ENCODE results near the gene SAP30BP. TPM values are rescaled to one million over a fixed set of nuclear protein-coding genes. Genes with fewer than 3 reads are reported as not detected.
"Not testable (repeated sequence)": the region's sequence is repeated elsewhere in the genome, so short reads cannot be mapped to it uniquely, and the experiment has no call there.

The SAP30BP gene
- total and polyA plus RNA-seq, 2 donors: 72.4 to 85.4 TPM

- DNase-seq (ENCODE audit: low read depth in 6 of 9, low spot score in 9 of 9): no peak
These were observed 30.0 kb upstream of the SAP30BP start for GRCh38 chr17:75637143-75637538.

GRCh38 chr17:75637551-75637950 is 29.6 kb upstream of the SAP30BP start:
- no peak for DNase-seq (ENCODE audit: low read depth in 6 of 9, low spot score in 9 of 9)
- Histone ChIP-seq H3K36me3 (ENCODE audit: control insufficient read depth in 2 of 2, insufficient read depth in 2 of 2, low read length in 1 of 2) (peaks cover 0 to 22% of the 10 kb centered on the region in 2 donors), H3K4me1 (ENCODE audit: control insufficient read depth in 2 of 2, insufficient read depth in 2 of 2, low read length in 2 of 2) (peaks cover 8 to 24% of the 10 kb centered on the region in 2 donors), H3K27ac (ENCODE audit: low read depth in 1 of 2, low read length in 1 of 2) (no peak overlapping the region), H3K9me3 (ENCODE audit: control insufficient read depth in 2 of 2, insufficient read depth in 1 of 2, low read length in 1 of 2) (peaks cover 0 to 6% of the 10 kb centered on the region in 2 donors), H3K27me3 (ENCODE audit: control insufficient read depth in 2 of 2, insufficient read depth in 1 of 2, low read length in 1 of 2) (no peaks in the 10 kb centered on the region), H3K4me3 (ENCODE audit: low read length in 2 of 2) (no peak overlapping the region)
- 98% methylated on average over 7 of the region's 7 CpGs for WGBS

More at GRCh38 chr17:75637143-75637538, 30.0 kb upstream of the SAP30BP start:
- 96% methylated on average over 13 of the region's 13 CpGs for WGBS
- Histone ChIP-seq H3K27me3 (ENCODE audit: control insufficient read depth in 2 of 2, insufficient read depth in 1 of 2, low read length in 1 of 2) (no peaks in the 10 kb centered on the region), H3K36me3 (ENCODE audit: control insufficient read depth in 2 of 2, insufficient read depth in 2 of 2, low read length in 1 of 2) (peaks cover 0 to 22% of the 10 kb centered on the region in 2 donors), H3K4me1 (ENCODE audit: control insufficient read depth in 2 of 2, insufficient read depth in 2 of 2, low read length in 2 of 2) (peaks cover 8 to 24% of the 10 kb centered on the region in 2 donors), H3K27ac (ENCODE audit: low read depth in 1 of 2, low read length in 1 of 2) (no peak overlapping the region), H3K9me3 (ENCODE audit: control insufficient read depth in 2 of 2, insufficient read depth in 1 of 2, low read length in 1 of 2) (peaks cover 0 to 6% of the 10 kb centered on the region in 2 donors), H3K4me3 (ENCODE audit: low read length in 2 of 2) (no peak overlapping the region)

DNA sequence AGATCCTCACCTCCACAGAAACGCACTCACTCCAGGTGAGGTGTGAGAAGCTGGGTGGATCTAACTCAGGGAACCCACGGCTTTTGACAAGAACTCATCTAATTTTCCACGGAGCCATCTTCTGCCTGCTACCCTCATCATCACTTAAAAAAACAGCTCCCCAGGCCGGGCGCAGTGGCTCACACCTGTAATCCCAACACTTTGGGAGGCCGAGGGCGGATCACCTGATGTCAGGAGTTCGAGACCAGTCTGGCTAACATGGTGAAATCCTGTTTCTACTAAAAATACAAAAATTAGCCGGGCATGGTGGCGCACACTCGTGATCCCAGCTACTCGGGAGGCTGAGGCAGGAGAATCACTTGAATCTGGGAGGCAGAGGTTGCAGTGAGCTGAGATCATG is 29.1 kb upstream of the SAP30BP start:
- H3K9me3 ChIP-seq (ENCODE audit: control insufficient read depth in 2 of 2, insufficient read depth in 1 of 2, low read length in 1 of 2); H3K27ac ChIP-seq (ENCODE audit: low read depth in 1 of 2, low read length in 1 of 2); H3K27me3 ChIP-seq (ENCODE audit: control insufficient read depth in 2 of 2, insufficient read depth in 1 of 2, low read length in 1 of 2); H3K4me3 ChIP-seq (ENCODE audit: low read length in 2 of 2); DNase-seq (ENCODE audit: low read depth in 6 of 9, low spot score in 9 of 9): not testable (repeated sequence)
- peaks cover 8 to 19% of the 10 kb centered on the region in 2 donors for H3K4me1 ChIP-seq (ENCODE audit: control insufficient read depth in 2 of 2, insufficient read depth in 2 of 2, low read length in 2 of 2)
- 96% methylated on average over 12 of the region's 12 CpGs for WGBS
- peaks cover 0 to 22% of the 10 kb centered on the region in 2 donors for H3K36me3 ChIP-seq (ENCODE audit: control insufficient read depth in 2 of 2, insufficient read depth in 2 of 2, low read length in 1 of 2)

GRCh38 chr17:75638893-75639292 is 28.2 kb upstream of the SAP30BP start:
- Histone ChIP-seq H3K27me3 (ENCODE audit: control insufficient read depth in 2 of 2, insufficient read depth in 1 of 2, low read length in 1 of 2) (no peaks in the 10 kb centered on the region), H3K4me1 (ENCODE audit: control insufficient read depth in 2 of 2, insufficient read depth in 2 of 2, low read length in 2 of 2) (peaks cover 5 to 11% of the 10 kb centered on the region in 2 donors), H3K27ac (ENCODE audit: low read depth in 1 of 2, low read length in 1 of 2) (no peak overlapping the region), H3K4me3 (ENCODE audit: low read length in 2 of 2) (no peak overlapping the region), H3K36me3 (ENCODE audit: control insufficient read depth in 2 of 2, insufficient read depth in 2 of 2, low read length in 1 of 2) (peaks cover 8 to 28% of the 10 kb centered on the region in 2 donors), H3K9me3 (ENCODE audit: control insufficient read depth in 2 of 2, insufficient read depth in 1 of 2, low read length in 1 of 2) (peaks cover 0 to 6% of the 10 kb centered on the region in 2 donors)
- 98% methylated on average over 13 of the region's 13 CpGs for WGBS
- DNase-seq (ENCODE audit: low read depth in 6 of 9, low spot score in 9 of 9): no peak

DNA sequence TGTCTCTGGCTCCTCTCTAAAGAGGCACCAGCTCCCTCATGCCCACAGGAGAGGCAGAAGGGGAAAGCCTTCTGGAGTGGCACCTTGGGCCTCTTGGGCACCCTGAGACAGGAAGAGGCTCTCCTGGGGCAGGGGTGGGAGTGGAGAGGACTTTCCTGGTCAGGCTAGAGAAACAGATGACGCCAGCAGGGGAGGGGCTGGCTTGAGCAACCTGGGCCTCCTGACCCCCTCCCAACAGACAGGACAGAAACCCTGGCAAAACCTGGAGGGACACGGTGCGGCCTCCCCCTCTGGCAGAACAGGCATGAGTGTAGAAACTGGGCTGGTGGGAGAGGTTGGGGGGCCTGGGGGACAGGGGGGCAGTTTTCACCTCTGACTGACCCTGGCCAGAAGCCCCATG is 27.8 kb upstream of the SAP30BP start:
- Histone ChIP-seq H3K4me1 (ENCODE audit: control insufficient read depth in 2 of 2, insufficient read depth in 2 of 2, low read length in 2 of 2) (peaks cover 1 to 6% of the 10 kb centered on the region in 2 donors), H3K4me3 (ENCODE audit: low read length in 2 of 2) (no peak overlapping the region), H3K27ac (ENCODE audit: low read depth in 1 of 2, low read length in 1 of 2) (no peak overlapping the region), H3K36me3 (ENCODE audit: control insufficient read depth in 2 of 2, insufficient read depth in 2 of 2, low read length in 1 of 2) (peaks cover 8 to 28% of the 10 kb centered on the region in 2 donors), H3K9me3 (ENCODE audit: control insufficient read depth in 2 of 2, insufficient read depth in 1 of 2, low read length in 1 of 2) (peaks cover 0 to 2% of the 10 kb centered on the region in 2 donors), H3K27me3 (ENCODE audit: control insufficient read depth in 2 of 2, insufficient read depth in 1 of 2, low read length in 1 of 2) (no peaks in the 10 kb centered on the region)
- WGBS: 91% methylated on average over 3 of the region's 3 CpGs
- DNase-seq (ENCODE audit: low read depth in 6 of 9, low spot score in 9 of 9): no peak

DNA sequence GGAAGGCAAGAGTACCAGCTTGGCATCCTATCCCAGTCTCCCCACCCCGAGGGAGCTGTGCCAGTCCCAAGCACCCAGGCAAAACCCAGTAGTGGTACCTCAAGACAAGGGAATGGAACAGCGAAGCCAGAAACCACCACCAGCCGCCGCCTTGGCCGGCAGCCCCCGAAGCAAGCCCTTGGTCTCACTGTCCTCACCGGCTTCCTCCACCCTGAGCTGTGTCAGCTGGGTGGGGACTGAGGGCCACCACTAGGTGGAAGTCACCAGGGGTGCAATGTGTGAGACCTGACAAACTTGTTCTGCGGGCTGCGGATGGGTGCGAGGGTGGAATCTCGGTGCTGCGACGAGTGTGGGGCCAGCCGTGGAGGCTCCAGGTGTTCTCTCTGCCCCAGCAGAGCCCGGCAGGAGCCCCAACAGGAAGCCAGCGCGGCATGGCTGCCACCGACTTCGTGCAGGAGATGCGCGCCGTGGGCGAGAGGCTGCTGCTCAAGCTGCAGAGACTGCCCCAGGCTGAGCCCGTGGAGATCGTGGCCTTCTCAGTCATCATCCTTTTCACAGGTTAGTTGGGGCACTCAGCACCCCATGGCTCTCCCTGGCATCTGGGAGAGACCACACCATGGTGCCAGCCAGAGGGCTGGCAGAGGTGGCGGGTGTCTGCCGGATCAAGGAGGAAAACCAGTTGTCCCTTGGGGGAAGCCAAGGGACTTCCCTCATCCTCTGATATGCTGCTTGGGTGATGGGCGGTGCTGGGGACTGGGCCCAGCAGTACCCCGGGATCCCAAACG is 27.2 kb upstream of the SAP30BP start:
- WGBS: 93% methylated on average over 30 of the region's 30 CpGs
- no peak for DNase-seq (ENCODE audit: low read depth in 6 of 9, low spot score in 9 of 9)
- H3K27ac ChIP-seq (ENCODE audit: low read depth in 1 of 2, low read length in 1 of 2): peak overlapping the region in 1 of 2 donors; percentile 18

GRCh38 chr17:75640556-75641119 is 26.5 kb upstream of the SAP30BP start:
- H3K4me1 ChIP-seq (ENCODE audit: control insufficient read depth in 2 of 2, insufficient read depth in 2 of 2, low read length in 2 of 2): peaks cover 0 to 3% of the 10 kb centered on the region in 2 donors
- no peak for DNase-seq (ENCODE audit: low read depth in 6 of 9, low spot score in 9 of 9)
- WGBS: 98% methylated on average over 13 of the region's 13 CpGs
- H3K36me3 ChIP-seq (ENCODE audit: control insufficient read depth in 2 of 2, insufficient read depth in 2 of 2, low read length in 1 of 2): peaks cover 8 to 28% of the 10 kb centered on the region in 2 donors
- H3K27me3 ChIP-seq (ENCODE audit: control insufficient read depth in 2 of 2, insufficient read depth in 1 of 2, low read length in 1 of 2): no peaks in the 10 kb centered on the region
- no peaks in the 10 kb centered on the region for H3K9me3 ChIP-seq (ENCODE audit: control insufficient read depth in 2 of 2, insufficient read depth in 1 of 2, low read length in 1 of 2)
- H3K27ac ChIP-seq (ENCODE audit: low read depth in 1 of 2, low read length in 1 of 2): no peak overlapping the region
- no peak overlapping the region for H3K4me3 ChIP-seq (ENCODE audit: low read length in 2 of 2)

More for the DNA sequence above, 27.2 kb upstream of the SAP30BP start:
- no peaks in the 10 kb centered on the region for H3K27me3 ChIP-seq (ENCODE audit: control insufficient read depth in 2 of 2, insufficient read depth in 1 of 2, low read length in 1 of 2)
- no peaks in the 10 kb centered on the region for H3K9me3 ChIP-seq (ENCODE audit: control insufficient read depth in 2 of 2, insufficient read depth in 1 of 2, low read length in 1 of 2)
- peaks cover 8 to 28% of the 10 kb centered on the region in 2 donors for H3K36me3 ChIP-seq (ENCODE audit: control insufficient read depth in 2 of 2, insufficient read depth in 2 of 2, low read length in 1 of 2)
- peaks cover 0 to 2% of the 10 kb centered on the region in 2 donors for H3K4me1 ChIP-seq (ENCODE audit: control insufficient read depth in 2 of 2, insufficient read depth in 2 of 2, low read length in 2 of 2)
- no peak overlapping the region for H3K4me3 ChIP-seq (ENCODE audit: low read length in 2 of 2)

DNA sequence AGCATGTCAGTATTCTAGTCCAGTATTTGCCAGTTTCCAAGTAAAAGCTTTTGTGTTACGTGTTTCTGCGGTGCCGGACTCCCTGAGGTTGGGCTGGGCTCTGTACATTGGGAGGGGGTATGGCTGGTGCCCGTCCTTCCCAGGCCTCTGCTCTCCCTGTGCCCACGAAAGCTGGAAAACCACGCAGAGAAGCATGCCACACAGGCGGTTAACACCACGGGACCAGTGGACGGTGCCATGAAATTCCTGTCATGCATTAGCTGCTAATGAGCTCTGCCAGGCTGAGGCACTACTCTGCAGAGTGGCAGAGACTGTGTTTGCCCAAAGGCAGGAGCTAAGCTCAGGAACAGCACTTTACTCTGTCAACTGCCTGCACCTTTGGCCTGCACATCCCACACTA is 25.8 kb upstream of the SAP30BP start:
- Histone ChIP-seq H3K4me3 (ENCODE audit: low read length in 2 of 2) (no peak overlapping the region), H3K27ac (ENCODE audit: low read depth in 1 of 2, low read length in 1 of 2) (no peak overlapping the region), H3K36me3 (ENCODE audit: control insufficient read depth in 2 of 2, insufficient read depth in 2 of 2, low read length in 1 of 2) (peaks cover 8 to 28% of the 10 kb centered on the region in 2 donors), H3K9me3 (ENCODE audit: control insufficient read depth in 2 of 2, insufficient read depth in 1 of 2, low read length in 1 of 2) (no peaks in the 10 kb centered on the region), H3K27me3 (ENCODE audit: control insufficient read depth in 2 of 2, insufficient read depth in 1 of 2, low read length in 1 of 2) (no peaks in the 10 kb centered on the region), H3K4me1 (ENCODE audit: control insufficient read depth in 2 of 2, insufficient read depth in 2 of 2, low read length in 2 of 2) (peaks cover 0 to 10% of the 10 kb centered on the region in 2 donors)
- WGBS: 95% methylated on average over 9 of the region's 9 CpGs
- no peak for DNase-seq (ENCODE audit: low read depth in 6 of 9, low spot score in 9 of 9)

DNA sequence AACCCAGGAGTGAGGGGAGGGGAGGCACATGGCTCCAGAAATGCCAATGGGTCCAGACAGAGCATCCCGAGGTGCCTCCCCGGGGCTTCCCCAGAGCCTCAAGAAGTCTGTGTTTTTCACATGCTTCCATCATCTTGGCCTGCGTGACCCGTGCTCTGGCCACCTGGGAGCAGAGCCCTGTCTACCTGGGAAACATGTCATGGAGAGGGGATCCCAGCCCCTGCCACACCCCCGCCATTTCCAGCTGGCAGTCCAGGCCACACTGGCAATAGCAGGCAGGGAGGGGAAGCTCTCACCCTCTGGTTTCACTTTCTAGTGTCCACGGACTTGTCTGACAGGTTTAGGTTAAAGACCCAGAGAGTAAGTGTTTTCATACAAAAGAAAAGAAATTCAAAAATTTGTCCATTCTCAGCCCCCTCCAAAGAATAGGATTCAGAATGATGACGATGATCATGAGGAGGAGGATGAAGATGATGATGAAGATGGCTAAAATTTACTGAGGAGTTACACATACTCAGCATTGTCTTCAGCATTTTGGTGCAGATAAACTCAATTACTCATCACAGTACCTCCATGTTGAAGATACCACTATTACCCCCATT is 24.9 kb upstream of the SAP30BP start:
- no peaks in the 10 kb centered on the region for H3K27me3 ChIP-seq (ENCODE audit: control insufficient read depth in 2 of 2, insufficient read depth in 1 of 2, low read length in 1 of 2)
- no peak for DNase-seq (ENCODE audit: low read depth in 6 of 9, low spot score in 9 of 9)
- 88% methylated on average over 7 of the region's 7 CpGs for WGBS
- no peak overlapping the region for H3K4me3 ChIP-seq (ENCODE audit: low read length in 2 of 2)
- H3K9me3 ChIP-seq (ENCODE audit: control insufficient read depth in 2 of 2, insufficient read depth in 1 of 2, low read length in 1 of 2): no peaks in the 10 kb centered on the region
- H3K4me1 ChIP-seq (ENCODE audit: control insufficient read depth in 2 of 2, insufficient read depth in 2 of 2, low read length in 2 of 2): peaks cover 0 to 12% of the 10 kb centered on the region in 2 donors
- H3K27ac ChIP-seq (ENCODE audit: low read depth in 1 of 2, low read length in 1 of 2): no peak overlapping the region
- H3K36me3 ChIP-seq (ENCODE audit: control insufficient read depth in 2 of 2, insufficient read depth in 2 of 2, low read length in 1 of 2): peaks cover 8 to 28% of the 10 kb centered on the region in 2 donors
